HG02588 (cell line): Measurements from ENCODE around the gene CORO6.

Source experiments
- ATAC-seq: cut with Tn5 transposase; IDR thresholded peaks from one replicate; pipeline ENCODE4 v1.9.1; 2021; ENCODE audit warnings: mild to moderate bottlenecking, moderate library complexity; ENCODE audit not compliant: unreplicated experiment

Gene CORO6

DNA sequence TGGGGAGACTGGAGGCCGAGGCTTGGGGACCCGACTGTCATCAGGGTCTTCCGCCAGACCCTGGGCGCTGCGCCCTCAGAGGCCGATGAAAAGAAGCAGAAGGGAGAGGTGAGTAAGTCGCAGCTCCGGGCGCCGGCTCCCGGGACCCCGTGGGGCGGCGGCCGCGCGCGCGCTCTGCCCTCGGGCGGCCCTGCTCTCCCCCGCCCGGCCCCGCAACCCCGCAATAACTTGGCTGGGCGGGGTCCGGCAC, 55.5 kb downstream of the CORO6 start:
- peak; percentile 12 for ATAC-seq

DNA sequence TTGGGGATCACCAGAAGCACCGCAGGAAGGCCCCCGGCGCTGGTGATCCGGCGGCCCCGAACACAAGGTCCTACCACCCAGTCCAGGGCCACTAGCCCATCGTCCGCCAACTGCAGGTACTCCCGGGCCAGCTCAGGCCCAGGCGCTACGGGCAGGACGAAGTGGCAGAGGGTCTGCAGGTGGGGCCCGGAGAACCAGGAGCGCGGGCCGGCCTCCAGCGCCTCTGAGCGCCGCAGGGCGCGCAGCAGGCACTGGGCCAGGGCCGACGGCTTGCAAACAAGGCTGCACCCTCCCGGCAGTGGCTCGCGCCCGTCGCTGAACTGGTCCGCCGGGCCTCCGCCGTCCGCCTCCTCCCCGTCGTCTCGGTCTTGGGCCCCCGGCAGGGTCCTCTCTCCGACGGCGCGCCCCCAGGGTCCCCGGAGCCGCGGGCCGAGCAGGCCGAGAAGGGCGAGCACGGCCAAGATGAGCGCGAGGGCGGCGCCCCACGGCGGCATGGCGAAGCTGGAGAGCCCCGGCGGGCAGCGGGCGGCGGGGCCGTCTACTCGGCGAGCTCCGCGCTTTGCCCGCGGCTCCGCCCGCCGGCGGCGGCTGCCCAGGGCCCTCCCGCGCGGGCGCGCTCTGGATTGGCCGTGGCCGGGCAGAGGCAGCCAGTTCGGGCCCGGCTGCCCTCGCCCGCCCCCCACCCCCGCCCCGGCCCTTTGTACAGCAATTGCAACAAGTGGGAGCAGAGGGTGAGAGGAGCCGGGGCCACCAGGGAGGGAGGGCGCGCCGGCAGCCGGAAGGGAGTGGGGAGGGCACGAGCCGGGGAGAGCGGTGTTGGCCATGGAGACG, 56.0 kb downstream of the CORO6 start, which contains the start of gene ABHD15:
Gene ABHD15, minus strand, starts transcription at position 565 of the 831 bp plus-strand sequence. Its CDS starts 71 bp downstream, at position 494.
- ATAC-seq: peak; percentile 29

- ATAC-seq: no peak
These were observed 56.9 kb downstream of the CORO6 start for GRCh38 chr17:29565643-29566472.
